Caco-2 (cell line): Measurements from ENCODE around the gene THSD7A. TPM values are rescaled to one million over a fixed set of nuclear protein-coding genes. Genes with fewer than 3 reads are reported as not detected.

Source experiments
- BruUV-seq: library from RNA; stranded (reverse); fragments of 400-500 nt; replicated peaks from 2 replicates; lab custom pipeline; 2021; lab: Mats Ljungman, UMichigan
- CTCF ChIA-PET: fragments of 300-600 bp; sonication (Branson Sonifier 250); formaldehyde crosslinking; loops from one replicate; lab custom pipeline; 2022; ENCODE audit warnings: antibody characterized with exemption; lab: Charles Lee
- POLR2A ChIA-PET: fragments of 300-600 bp; sonication (Branson Sonifier 250); formaldehyde crosslinking; loops from one replicate; lab custom pipeline; 2022; ENCODE audit warnings: antibody characterized with exemption; lab: Charles Lee
- DNase-seq, 2 experiments: peaks; one replicate each; pipeline versions ENCODE4 v3.0.0 to v3.0.0-alpha.2; 2020 to 2022
- H3K27me3 ChIP-seq: replicated peaks from 2 replicates; pipeline ENCODE4 v1.6.0; 2011; ENCODE audit warnings: low read length; ENCODE audit not compliant: control insufficient read depth, insufficient read depth
- H3K36me3 ChIP-seq: 2 replicates; pipeline ENCODE4 v1.5.1; 2011; ENCODE audit warnings: low read length; ENCODE audit not compliant: control insufficient read depth, insufficient read depth
- H3K4me1 ChIP-seq: fragments of 250-450 bp; sonication (Bioruptor Pico); 2 replicates; pipeline ENCODE4 v1.5.1; 2020; ENCODE audit warnings: mild to moderate bottlenecking
- H3K4me3 ChIP-seq: 2 replicates; pipeline ENCODE4 v1.5.1; 2011; ENCODE audit warnings: low read depth, mild to moderate bottlenecking, control low read depth, low read length
- H3K9me3 ChIP-seq: fragments of 250-450 bp; sonication (Bioruptor Pico); 2 replicates; pipeline ENCODE4 v1.5.1; 2020; ENCODE audit warnings: mild to moderate bottlenecking, moderate library complexity
- H3K27ac Mint-ChIP-seq: one replicate; pipeline ENCODE4 v1.8.0; 2022; ENCODE audit warnings: mixed read lengths; ENCODE audit not compliant: unreplicated experiment
- H3K27me3 Mint-ChIP-seq: one replicate; pipeline ENCODE4 v1.8.0; 2022; ENCODE audit warnings: mixed read lengths; ENCODE audit not compliant: insufficient read depth, unreplicated experiment
- H3K36me3 Mint-ChIP-seq: one replicate; pipeline ENCODE4 v1.8.0; 2022; ENCODE audit warnings: mild to moderate bottlenecking, mixed read lengths; ENCODE audit not compliant: insufficient read depth, unreplicated experiment
- H3K4me1 Mint-ChIP-seq: one replicate; pipeline ENCODE4 v1.8.0; 2022; ENCODE audit warnings: low read depth, mixed read lengths; ENCODE audit not compliant: unreplicated experiment
- H3K4me3 Mint-ChIP-seq: one replicate; pipeline ENCODE4 v1.8.0; 2022; ENCODE audit warnings: mild to moderate bottlenecking, moderate library complexity, mixed read lengths; ENCODE audit not compliant: unreplicated experiment
- H3K9me3 Mint-ChIP-seq: one replicate; pipeline ENCODE4 v1.8.0; 2022; ENCODE audit warnings: mixed read lengths; ENCODE audit not compliant: unreplicated experiment
- intact Hi-C: fragments of 100-400 bp; cut with micrococcal nuclease; formaldehyde crosslinking; loops from one replicate; pipeline ENCODE4 v1.10.0; 2022; ENCODE audit not compliant: unreplicated experiment
- total RNA-seq: library from RNA; stranded (reverse); gene quantifications from 2 replicates; pipeline ENCODE4 v1.2.3, GENCODE V29; 2022
- TF ChIP-seq, protein P1 (sequence below), 2 experiments: fragments of 200-600 bp in 1 of 2; IDR thresholded peaks; 1 replicate in 1 of 2; 2 replicates in 1 of 2; pipeline versions ENCODE4 v1.5.1 to v1.8.0; 2011 to 2022; ENCODE audit warnings: antibody characterized with exemption in 1 of 2, control low read depth in 1 of 2, inconsistent platforms in 1 of 2, low read depth in 1 of 2, low read length in 1 of 2, mild to moderate bottlenecking in 1 of 2, moderate library complexity in 1 of 2; ENCODE audit not compliant: insufficient read depth in 1 of 2, severe bottlenecking in 1 of 2, unreplicated experiment in 1 of 2

Gene THSD7A
- total RNA-seq, 1 experiment from 2014 or later, result 0.05 TPM

DNA sequence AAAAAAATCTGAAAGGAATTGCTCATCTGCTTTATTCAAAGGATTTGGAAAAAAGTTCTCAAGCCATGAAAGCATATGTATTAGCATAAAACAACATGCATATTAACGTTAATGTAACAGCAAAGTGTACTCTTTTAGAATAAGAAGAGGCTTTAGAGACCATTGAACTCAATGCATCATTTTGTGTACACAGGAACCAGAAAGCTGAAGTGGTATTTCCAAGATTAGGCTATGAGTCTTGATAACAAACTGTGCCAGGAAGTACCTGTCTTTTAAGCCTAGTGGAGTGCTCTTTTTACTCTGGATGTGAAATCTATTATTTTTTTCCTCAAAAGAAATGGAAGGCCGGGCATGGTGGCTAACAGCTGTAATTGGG, 164.2 kb downstream of the THSD7A start:
- no peaks in the 10 kb centered on the region for H3K36me3 ChIP-seq
- no peaks in the 10 kb centered on the region for H3K9me3 ChIP-seq
- CTCF ChIA-PET, result no interaction called here
- BruUV-seq, result no TSS peak
- H3K4me3 ChIP-seq, result no peak overlapping the region
- Mint-ChIP-seq H3K4me1 (no peaks in the 10 kb centered on the region), H3K36me3 (no peaks in the 10 kb centered on the region), H3K9me3 (no peaks in the 10 kb centered on the region), H3K27me3 (no peaks in the 10 kb centered on the region), H3K27ac (no peak overlapping the region), H3K4me3 (no peak overlapping the region)
- no peak for DNase-seq
- no peaks in the 10 kb centered on the region for H3K4me1 ChIP-seq
- POLR2A ChIA-PET, result no interaction called here
- intact Hi-C loops, result no loop called here
- H3K27me3 ChIP-seq, result no peaks in the 10 kb centered on the region
- TF ChIP-seq, protein P1, sequence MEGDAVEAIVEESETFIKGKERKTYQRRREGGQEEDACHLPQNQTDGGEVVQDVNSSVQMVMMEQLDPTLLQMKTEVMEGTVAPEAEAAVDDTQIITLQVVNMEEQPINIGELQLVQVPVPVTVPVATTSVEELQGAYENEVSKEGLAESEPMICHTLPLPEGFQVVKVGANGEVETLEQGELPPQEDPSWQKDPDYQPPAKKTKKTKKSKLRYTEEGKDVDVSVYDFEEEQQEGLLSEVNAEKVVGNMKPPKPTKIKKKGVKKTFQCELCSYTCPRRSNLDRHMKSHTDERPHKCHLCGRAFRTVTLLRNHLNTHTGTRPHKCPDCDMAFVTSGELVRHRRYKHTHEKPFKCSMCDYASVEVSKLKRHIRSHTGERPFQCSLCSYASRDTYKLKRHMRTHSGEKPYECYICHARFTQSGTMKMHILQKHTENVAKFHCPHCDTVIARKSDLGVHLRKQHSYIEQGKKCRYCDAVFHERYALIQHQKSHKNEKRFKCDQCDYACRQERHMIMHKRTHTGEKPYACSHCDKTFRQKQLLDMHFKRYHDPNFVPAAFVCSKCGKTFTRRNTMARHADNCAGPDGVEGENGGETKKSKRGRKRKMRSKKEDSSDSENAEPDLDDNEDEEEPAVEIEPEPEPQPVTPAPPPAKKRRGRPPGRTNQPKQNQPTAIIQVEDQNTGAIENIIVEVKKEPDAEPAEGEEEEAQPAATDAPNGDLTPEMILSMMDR (IDR thresholded peaks at IDR 0.05; ENCODE audit: insufficient read depth in 1 of 2, low read depth in 1 of 2, low read length in 1 of 2, severe bottlenecking in 1 of 2, unreplicated experiment in 1 of 2), result no peak

- no TSS peak for BruUV-seq
- no peaks in the 10 kb centered on the region for H3K9me3 Mint-ChIP-seq
- no peaks in the 10 kb centered on the region for H3K27me3 Mint-ChIP-seq
- CTCF ChIA-PET, result no interaction called here
- no peak overlapping the region for H3K4me3 Mint-ChIP-seq
- intact Hi-C loops, result no loop called here
- POLR2A ChIA-PET, result no interaction called here
- H3K27me3 ChIP-seq, result no peaks in the 10 kb centered on the region
- no peaks in the 10 kb centered on the region for H3K4me1 ChIP-seq
- H3K27ac Mint-ChIP-seq, result no peak overlapping the region
- TF ChIP-seq, protein P1 (IDR thresholded peaks at IDR 0.05; ENCODE audit: insufficient read depth in 1 of 2, low read depth in 1 of 2, low read length in 1 of 2, severe bottlenecking in 1 of 2, unreplicated experiment in 1 of 2), result no peak
- no peaks in the 10 kb centered on the region for H3K36me3 Mint-ChIP-seq
- no peaks in the 10 kb centered on the region for H3K4me1 Mint-ChIP-seq
- no peak overlapping the region for H3K4me3 ChIP-seq
- no peak for DNase-seq
- no peaks in the 10 kb centered on the region for H3K36me3 ChIP-seq
- H3K9me3 ChIP-seq, result no peaks in the 10 kb centered on the region
These were observed 164.8 kb downstream of the THSD7A start for GRCh38 chr7:11667071-11667809.

DNA sequence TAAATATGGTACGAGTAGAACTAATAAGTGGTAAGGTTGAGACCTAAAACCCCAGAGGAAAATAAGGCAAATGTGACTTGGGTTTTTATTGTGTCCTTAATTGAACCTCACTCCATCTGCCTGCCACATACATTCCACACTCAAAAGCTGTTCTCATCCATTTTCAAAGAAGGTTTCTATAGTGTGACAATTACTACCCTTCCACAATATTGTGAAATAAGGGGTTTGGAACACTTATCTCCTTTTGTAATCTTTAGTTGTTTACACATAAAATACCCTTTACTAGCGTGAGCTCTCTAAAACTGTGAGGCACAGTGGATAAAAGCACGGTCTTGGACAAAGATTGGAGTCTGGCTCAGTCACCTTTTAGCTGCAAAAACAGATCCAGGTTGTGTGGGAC, 166.6 kb downstream of the THSD7A start:
- H3K9me3 ChIP-seq, result no peaks in the 10 kb centered on the region
- no peak overlapping the region for H3K4me3 ChIP-seq
- H3K4me1 Mint-ChIP-seq, result no peaks in the 10 kb centered on the region
- no peaks in the 10 kb centered on the region for H3K27me3 ChIP-seq
- no peak for DNase-seq
- H3K4me1 ChIP-seq, result no peaks in the 10 kb centered on the region
- H3K9me3 Mint-ChIP-seq, result no peaks in the 10 kb centered on the region
- no peak overlapping the region for H3K27ac Mint-ChIP-seq
- ChIA-PET POLR2A (no interaction called here), CTCF (no interaction called here)
- intact Hi-C loops, result no loop called here
- no peaks in the 10 kb centered on the region for H3K36me3 Mint-ChIP-seq
- no peaks in the 10 kb centered on the region for H3K27me3 Mint-ChIP-seq
- no TSS peak for BruUV-seq
- TF ChIP-seq, protein P1 (IDR thresholded peaks at IDR 0.05; ENCODE audit: insufficient read depth in 1 of 2, low read depth in 1 of 2, low read length in 1 of 2, severe bottlenecking in 1 of 2, unreplicated experiment in 1 of 2), result no peak
- H3K4me3 Mint-ChIP-seq, result no peak overlapping the region
- H3K36me3 ChIP-seq, result no peaks in the 10 kb centered on the region
